G401.6 (cell line): ENCODE data around the gene CHD9NB.

Experiments
- FAIRE-seq: peaks from 2 replicates; lab custom pipeline; 2012; peaks lifted over from hg19 to GRCh38; lab: Jason Lieb, UNC

Gene CHD9NB

GRCh38 chr16:53029971-53030370 lies 22.7 kb downstream of the CHD9NB start:
- FAIRE-seq: no peak

- FAIRE-seq: no peak
These were observed 28.7 kb downstream of the CHD9NB start for GRCh38 chr16:53024045-53024444.

GRCh38 chr16:53022374-53022773 lies 30.3 kb downstream of the CHD9NB start:
- FAIRE-seq: peak; percentile 90

GRCh38 chr16:53018834-53019416 lies 33.8 kb downstream of the CHD9NB start:
- no peak for FAIRE-seq

- no peak for FAIRE-seq
These were observed 38.4 kb downstream of the CHD9NB start for GRCh38 chr16:53014287-53014686.

- no peak for FAIRE-seq
These were observed 45.6 kb downstream of the CHD9NB start for GRCh38 chr16:53007095-53007494.

- FAIRE-seq: no peak
These were observed 54.8 kb downstream of the CHD9NB start for GRCh38 chr16:52997922-52998321.

- no peak for FAIRE-seq
These were observed 57.8 kb downstream of the CHD9NB start for GRCh38 chr16:52994942-52995341.

GRCh38 chr16:52993179-52993578 lies 59.5 kb downstream of the CHD9NB start:
- FAIRE-seq: no peak

GRCh38 chr16:52991572-52991971 lies 61.1 kb downstream of the CHD9NB start:
- no peak for FAIRE-seq
